Hepatocyte (in vitro differentiated cells): ENCODE data around the gene KRTAP10-5.

Source experiments
- EZH2 ChIP-seq: fragments of 200-600 bp; sonication (generic); IDR thresholded peaks from 2 replicates; pipeline ENCODE4 v1.6.1; 2016; ENCODE audit warnings: antibody characterized with exemption, mild to moderate bottlenecking, borderline replicate concordance
- EZH2phosphoT487 ChIP-seq: fragments of 200-600 bp; sonication (generic); IDR thresholded peaks from one replicate; pipeline ENCODE4 v1.6.1; 2018; ENCODE audit warnings: antibody characterized with exemption, mild to moderate bottlenecking, low read depth, moderate library complexity; ENCODE audit not compliant: unreplicated experiment, severe bottlenecking
- TF ChIP-seq, protein P1 (sequence below): fragments of 200-600 bp; sonication (generic); IDR thresholded peaks from 2 replicates; pipeline ENCODE4 v1.5.1; 2016; ENCODE audit warnings: antibody characterized with exemption, mild to moderate bottlenecking; ENCODE audit not compliant: poor library complexity

- TF ChIP-seq EZH2 (no peak), EZH2phosphoT487 (no peak)
- TF ChIP-seq, protein P1, sequence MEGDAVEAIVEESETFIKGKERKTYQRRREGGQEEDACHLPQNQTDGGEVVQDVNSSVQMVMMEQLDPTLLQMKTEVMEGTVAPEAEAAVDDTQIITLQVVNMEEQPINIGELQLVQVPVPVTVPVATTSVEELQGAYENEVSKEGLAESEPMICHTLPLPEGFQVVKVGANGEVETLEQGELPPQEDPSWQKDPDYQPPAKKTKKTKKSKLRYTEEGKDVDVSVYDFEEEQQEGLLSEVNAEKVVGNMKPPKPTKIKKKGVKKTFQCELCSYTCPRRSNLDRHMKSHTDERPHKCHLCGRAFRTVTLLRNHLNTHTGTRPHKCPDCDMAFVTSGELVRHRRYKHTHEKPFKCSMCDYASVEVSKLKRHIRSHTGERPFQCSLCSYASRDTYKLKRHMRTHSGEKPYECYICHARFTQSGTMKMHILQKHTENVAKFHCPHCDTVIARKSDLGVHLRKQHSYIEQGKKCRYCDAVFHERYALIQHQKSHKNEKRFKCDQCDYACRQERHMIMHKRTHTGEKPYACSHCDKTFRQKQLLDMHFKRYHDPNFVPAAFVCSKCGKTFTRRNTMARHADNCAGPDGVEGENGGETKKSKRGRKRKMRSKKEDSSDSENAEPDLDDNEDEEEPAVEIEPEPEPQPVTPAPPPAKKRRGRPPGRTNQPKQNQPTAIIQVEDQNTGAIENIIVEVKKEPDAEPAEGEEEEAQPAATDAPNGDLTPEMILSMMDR: no peak
These were observed 31.1 kb upstream of the KRTAP10-5 start for GRCh38 chr21:44611551-44611950.
